WTC11 (cell line): ENCODE measurements around the gene SREBF2. TPM values are rescaled to one million over a fixed set of nuclear protein-coding genes. Genes with fewer than 3 reads are reported as not detected.

ENCODE experiments used
- ATAC-seq: fragments of 200-7000 bp; cut with Tn5 transposase; 2 replicates; pipeline ENCODE4 v1.10.0; 2021; ENCODE audit warnings: mild to moderate bottlenecking, moderate library complexity
- CTCF ChIA-PET: fragments of 300-600 bp; sonication (Branson Sonifier 250); formaldehyde crosslinking; loops from one replicate; lab custom pipeline; 2021; ENCODE audit warnings: antibody characterized with exemption; lab: Charles Lee
- POLR2A ChIA-PET: fragments of 350-600 bp; sonication (Branson Sonifier 250); formaldehyde crosslinking; loops from one replicate; lab custom pipeline; 2021; ENCODE audit warnings: antibody characterized with exemption; lab: Charles Lee
- DNase-seq: peaks from one replicate; pipeline ENCODE4 v3.0.0; 2021; ENCODE audit warnings: low spot score
- H3K27ac Mint-ChIP-seq: 2 replicates; pipeline ENCODE4 v1.8.0; 2021; ENCODE audit warnings: mixed read lengths
- H3K27me3 Mint-ChIP-seq: 2 replicates; pipeline ENCODE4 v1.8.0; 2021; ENCODE audit warnings: low read depth, mild to moderate bottlenecking, moderate library complexity, mixed read lengths
- H3K36me3 Mint-ChIP-seq: 2 replicates; pipeline ENCODE4 v1.8.0; 2021; ENCODE audit warnings: mixed read lengths
- H3K4me1 Mint-ChIP-seq: 2 replicates; pipeline ENCODE4 v1.8.0; 2022; ENCODE audit warnings: mixed read lengths
- H3K4me3 Mint-ChIP-seq: 2 replicates; pipeline ENCODE4 v1.8.0; 2021; ENCODE audit warnings: mild to moderate bottlenecking, moderate library complexity, mixed read lengths
- H3K9me3 Mint-ChIP-seq: 2 replicates; pipeline ENCODE4 v1.8.0; 2021; ENCODE audit warnings: mixed read lengths
- CREM ChIP-seq: sonication (generic); formaldehyde crosslinking; IDR thresholded peaks from 2 replicates; pipeline ENCODE4 v1.8.1; 2022; ENCODE audit warnings: mild to moderate bottlenecking, missing genetic modification reagents, moderate library complexity
- ELF4 ChIP-seq: sonication (generic); formaldehyde crosslinking; IDR thresholded peaks from 2 replicates; pipeline ENCODE4 v1.8.1; 2022; ENCODE audit warnings: low read depth, mild to moderate bottlenecking, moderate library complexity, missing genetic modification reagents
- ERG ChIP-seq: fragments of 250-450 bp; sonication (Bioruptor Pico); IDR thresholded peaks from 2 replicates; pipeline ENCODE4 v1.8.0; 2021; ENCODE audit warnings: mild to moderate bottlenecking
- ETV6 ChIP-seq: sonication (generic); formaldehyde crosslinking; IDR thresholded peaks from 2 replicates; pipeline ENCODE4 v1.8.1; 2022; ENCODE audit warnings: mild to moderate bottlenecking, missing genetic modification reagents
- HMGA2 ChIP-seq: fragments of 250-450 bp; sonication (Bioruptor Pico); IDR thresholded peaks from 2 replicates; pipeline ENCODE4 v1.4.0; 2021; ENCODE audit warnings: mild to moderate bottlenecking, moderate library complexity
- IRF2 ChIP-seq: sonication (generic); formaldehyde crosslinking; IDR thresholded peaks from 2 replicates; pipeline ENCODE4 v1.8.0; 2022; ENCODE audit warnings: low read depth, missing genetic modification reagents, borderline replicate concordance
- JAZF1 ChIP-seq: fragments of 250-450 bp; sonication (Bioruptor Pico); IDR thresholded peaks from 2 replicates; pipeline ENCODE4 v1.9.0; 2021; ENCODE audit warnings: moderate library complexity, mild to moderate bottlenecking, inconsistent platforms
- NR2C2 ChIP-seq: sonication (generic); formaldehyde crosslinking; IDR thresholded peaks from 2 replicates; pipeline ENCODE4 v1.8.0; 2022; ENCODE audit warnings: mild to moderate bottlenecking, missing genetic modification reagents
- USF1 ChIP-seq: sonication (generic); formaldehyde crosslinking; IDR thresholded peaks from 2 replicates; pipeline ENCODE4 v1.8.0; 2022; ENCODE audit warnings: mild to moderate bottlenecking, missing genetic modification reagents
- ZNF121 ChIP-seq: sonication (generic); formaldehyde crosslinking; IDR thresholded peaks from 2 replicates; pipeline ENCODE4 v1.8.0; 2023; ENCODE audit warnings: missing genetic modification reagents
- ZNF219 ChIP-seq: sonication (generic); formaldehyde crosslinking; IDR thresholded peaks from 2 replicates; pipeline ENCODE4 v1.8.0; 2023; ENCODE audit warnings: missing genetic modification reagents, mild to moderate bottlenecking, borderline replicate concordance
- ZNF317 ChIP-seq: sonication (generic); formaldehyde crosslinking; IDR thresholded peaks from 2 replicates; pipeline ENCODE4 v1.8.1; 2023; ENCODE audit warnings: low read depth, mild to moderate bottlenecking, moderate library complexity, missing genetic modification reagents, borderline replicate concordance
- ZNF396 ChIP-seq: fragments of 250-450 bp; sonication (Bioruptor Pico); IDR thresholded peaks from 2 replicates; pipeline ENCODE4 v1.8.0; 2021; ENCODE audit warnings: mild to moderate bottlenecking, moderate library complexity, borderline replicate concordance
- ZNF425 ChIP-seq: fragments of 250-450 bp; sonication (Bioruptor Pico); conservative IDR thresholded peaks from 2 replicates; pipeline ENCODE4 v1.9.0; 2021; ENCODE audit warnings: mild to moderate bottlenecking
- total RNA-seq: library from RNA; stranded (reverse); gene quantifications from 3 replicates; pipeline ENCODE4 v1.2.3, GENCODE V29; 2021
- TF ChIP-seq, protein P1 (sequence below): sonication (generic); formaldehyde crosslinking; IDR thresholded peaks from 2 replicates; pipeline ENCODE4 v1.8.1; 2022; ENCODE audit warnings: mild to moderate bottlenecking, moderate library complexity, missing genetic modification reagents
- TF ChIP-seq, protein P2 (sequence below): sonication (generic); formaldehyde crosslinking; conservative IDR thresholded peaks from 2 replicates; pipeline ENCODE4 v1.8.1; 2023; ENCODE audit warnings: mild to moderate bottlenecking, low read depth, missing genetic modification reagents, moderate library complexity
- TF ChIP-seq, protein P3 (sequence below): fragments of 250-450 bp; sonication (Bioruptor Pico); IDR thresholded peaks from 2 replicates; pipeline ENCODE4 v1.9.0; 2021; ENCODE audit warnings: mild to moderate bottlenecking

SREBF2 gene
- total RNA-seq, 1 experiment from 2014 or later: 151 TPM

DNA sequence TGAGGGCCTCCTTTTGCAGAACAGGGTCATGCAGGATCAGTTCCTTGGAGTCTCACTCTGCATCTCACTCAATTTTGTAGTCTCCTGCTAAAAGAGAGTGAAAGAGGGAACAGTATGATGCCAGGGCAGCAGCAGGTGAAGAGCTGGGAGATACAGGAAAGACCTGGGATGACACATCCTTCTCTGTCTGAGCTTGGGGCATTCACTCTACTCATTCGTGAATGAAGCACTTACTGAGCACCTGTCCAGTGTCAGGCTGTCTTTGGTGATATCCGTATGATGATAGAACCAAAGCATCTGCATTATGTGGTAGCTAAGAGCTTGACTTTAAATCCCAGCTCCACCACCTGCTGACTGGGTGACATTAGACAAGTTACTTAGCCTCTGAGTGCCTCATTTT lies 14.4 kb downstream of the SREBF2 start:
- Mint-ChIP-seq H3K4me1 (peaks cover 51% of the 10 kb centered on the region), H3K9me3 (no peaks in the 10 kb centered on the region), H3K36me3 (peaks cover 8% of the 10 kb centered on the region), H3K27ac (peak overlapping the region; percentile 94), H3K27me3 (no peaks in the 10 kb centered on the region), H3K4me3 (no peak overlapping the region)
- ATAC-seq: no peak
- DNase-seq: no peak
- ChIA-PET CTCF (interaction anchor here (1.0 to 4.6 kb wide), 4 partner anchors 10 to 150 kb away, joined by 4 to 36 read pairs (median 6); partner anchors contain the start of gene TNFRSF13C), POLR2A (interaction anchor here (2.4 kb wide), 1 partner anchor 15 kb away, joined by 8 read pairs; the partner anchor contains the start of gene SREBF2)
- TF ChIP-seq IRF2 (no peak), USF1 (CRISPR knock-in tag) (no peak), ZNF121 (CRISPR knock-in tag) (no peak), JAZF1 (CRISPR knock-in tag) (no peak), NR2C2 (no peak), ELF4 (CRISPR knock-in tag) (no peak)

GRCh38 chr22:41848468-41848867 lies 15.6 kb downstream of the SREBF2 start:
- Mint-ChIP-seq H3K4me1 (peaks cover 51% of the 10 kb centered on the region), H3K36me3 (peaks cover 4% of the 10 kb centered on the region; the same call in 1 of the 2 replicates), H3K27me3 (no peaks in the 10 kb centered on the region)
- POLR2A ChIA-PET: no interaction called here
- DNase-seq: no peak
- TF ChIP-seq ERG (no peak), ZNF396 (CRISPR knock-in tag) (no peak)
- TF ChIP-seq, all 79 proteins: peak for 0
- Mint-ChIP-seq H3K27ac (peak overlapping the region; percentile 70; the same call in 1 of the 2 replicates), H3K9me3 (no peaks in the 10 kb centered on the region), H3K4me3 (no peak overlapping the region)
- CTCF ChIA-PET: no interaction called here
- peak; percentile 28; the same call in 1 of the 2 replicates for ATAC-seq

GRCh38 chr22:41856469-41856868 lies 23.6 kb downstream of the SREBF2 start:
- ChIA-PET CTCF (interaction anchor here (1.2 to 3.2 kb wide), 7 partner anchors 11 to 315 kb away, joined by 3 to 52 read pairs (median 11); no protein-coding TSS in a partner anchor), POLR2A (no interaction called here)
- H3K27me3 Mint-ChIP-seq: no peaks in the 10 kb centered on the region
- no peak for TF ChIP-seq ZNF219
- TF ChIP-seq, protein P1, sequence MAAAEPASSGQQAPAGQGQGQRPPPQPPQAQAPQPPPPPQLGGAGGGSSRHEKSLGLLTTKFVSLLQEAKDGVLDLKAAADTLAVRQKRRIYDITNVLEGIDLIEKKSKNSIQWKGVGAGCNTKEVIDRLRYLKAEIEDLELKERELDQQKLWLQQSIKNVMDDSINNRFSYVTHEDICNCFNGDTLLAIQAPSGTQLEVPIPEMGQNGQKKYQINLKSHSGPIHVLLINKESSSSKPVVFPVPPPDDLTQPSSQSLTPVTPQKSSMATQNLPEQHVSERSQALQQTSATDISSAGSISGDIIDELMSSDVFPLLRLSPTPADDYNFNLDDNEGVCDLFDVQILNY (CRISPR knock-in tag): no peak
- no peak for TF ChIP-seq HMGA2 (CRISPR knock-in tag)
- TF ChIP-seq ZNF425 (CRISPR knock-in tag): no peak
- no peak for TF ChIP-seq CREM (CRISPR knock-in tag)
- TF ChIP-seq ZNF317 (CRISPR knock-in tag): no peak
- TF ChIP-seq, protein P2, sequence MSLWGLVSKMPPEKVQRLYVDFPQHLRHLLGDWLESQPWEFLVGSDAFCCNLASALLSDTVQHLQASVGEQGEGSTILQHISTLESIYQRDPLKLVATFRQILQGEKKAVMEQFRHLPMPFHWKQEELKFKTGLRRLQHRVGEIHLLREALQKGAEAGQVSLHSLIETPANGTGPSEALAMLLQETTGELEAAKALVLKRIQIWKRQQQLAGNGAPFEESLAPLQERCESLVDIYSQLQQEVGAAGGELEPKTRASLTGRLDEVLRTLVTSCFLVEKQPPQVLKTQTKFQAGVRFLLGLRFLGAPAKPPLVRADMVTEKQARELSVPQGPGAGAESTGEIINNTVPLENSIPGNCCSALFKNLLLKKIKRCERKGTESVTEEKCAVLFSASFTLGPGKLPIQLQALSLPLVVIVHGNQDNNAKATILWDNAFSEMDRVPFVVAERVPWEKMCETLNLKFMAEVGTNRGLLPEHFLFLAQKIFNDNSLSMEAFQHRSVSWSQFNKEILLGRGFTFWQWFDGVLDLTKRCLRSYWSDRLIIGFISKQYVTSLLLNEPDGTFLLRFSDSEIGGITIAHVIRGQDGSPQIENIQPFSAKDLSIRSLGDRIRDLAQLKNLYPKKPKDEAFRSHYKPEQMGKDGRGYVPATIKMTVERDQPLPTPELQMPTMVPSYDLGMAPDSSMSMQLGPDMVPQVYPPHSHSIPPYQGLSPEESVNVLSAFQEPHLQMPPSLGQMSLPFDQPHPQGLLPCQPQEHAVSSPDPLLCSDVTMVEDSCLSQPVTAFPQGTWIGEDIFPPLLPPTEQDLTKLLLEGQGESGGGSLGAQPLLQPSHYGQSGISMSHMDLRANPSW (CRISPR knock-in tag): no peak
- TF ChIP-seq, protein P3, sequence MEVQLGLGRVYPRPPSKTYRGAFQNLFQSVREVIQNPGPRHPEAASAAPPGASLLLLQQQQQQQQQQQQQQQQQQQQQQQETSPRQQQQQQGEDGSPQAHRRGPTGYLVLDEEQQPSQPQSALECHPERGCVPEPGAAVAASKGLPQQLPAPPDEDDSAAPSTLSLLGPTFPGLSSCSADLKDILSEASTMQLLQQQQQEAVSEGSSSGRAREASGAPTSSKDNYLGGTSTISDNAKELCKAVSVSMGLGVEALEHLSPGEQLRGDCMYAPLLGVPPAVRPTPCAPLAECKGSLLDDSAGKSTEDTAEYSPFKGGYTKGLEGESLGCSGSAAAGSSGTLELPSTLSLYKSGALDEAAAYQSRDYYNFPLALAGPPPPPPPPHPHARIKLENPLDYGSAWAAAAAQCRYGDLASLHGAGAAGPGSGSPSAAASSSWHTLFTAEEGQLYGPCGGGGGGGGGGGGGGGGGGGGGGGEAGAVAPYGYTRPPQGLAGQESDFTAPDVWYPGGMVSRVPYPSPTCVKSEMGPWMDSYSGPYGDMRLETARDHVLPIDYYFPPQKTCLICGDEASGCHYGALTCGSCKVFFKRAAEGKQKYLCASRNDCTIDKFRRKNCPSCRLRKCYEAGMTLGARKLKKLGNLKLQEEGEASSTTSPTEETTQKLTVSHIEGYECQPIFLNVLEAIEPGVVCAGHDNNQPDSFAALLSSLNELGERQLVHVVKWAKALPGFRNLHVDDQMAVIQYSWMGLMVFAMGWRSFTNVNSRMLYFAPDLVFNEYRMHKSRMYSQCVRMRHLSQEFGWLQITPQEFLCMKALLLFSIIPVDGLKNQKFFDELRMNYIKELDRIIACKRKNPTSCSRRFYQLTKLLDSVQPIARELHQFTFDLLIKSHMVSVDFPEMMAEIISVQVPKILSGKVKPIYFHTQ (CRISPR knock-in tag): no peak
- no peak for TF ChIP-seq ETV6 (CRISPR knock-in tag)
- DNase-seq (no peak), ATAC-seq (no peak)
- peak overlapping the region; percentile 75 for H3K27ac Mint-ChIP-seq
- H3K4me1 Mint-ChIP-seq: peaks cover 25% of the 10 kb centered on the region
- H3K36me3 Mint-ChIP-seq: peaks cover 6% of the 10 kb centered on the region; the same call in 1 of the 2 replicates
- no peak overlapping the region for H3K4me3 Mint-ChIP-seq
- no peaks in the 10 kb centered on the region for H3K9me3 Mint-ChIP-seq
